Skeletal muscle satellite cell (primary cell): ENCODE data around the gene ALDH16A1.
"Not testable (repeated sequence)": the region's sequence is repeated elsewhere in the genome, so short reads cannot be mapped to it uniquely, and the experiment has no call there.

ENCODE experiments used
- H3K27me3 ChIP-seq: 2 replicates; pipeline ENCODE4 v1.7.0; 2013; ENCODE audit warnings: low read length; ENCODE audit not compliant: control insufficient read depth, insufficient read depth
- H3K36me3 ChIP-seq: 2 replicates; pipeline ENCODE4 v1.7.0; 2013; ENCODE audit warnings: mild to moderate bottlenecking, control low read depth, low read length; ENCODE audit not compliant: insufficient read depth
- H3K4me1 ChIP-seq: 2 replicates; pipeline ENCODE4 v1.7.0; 2013; ENCODE audit warnings: low read length; ENCODE audit not compliant: control insufficient read depth, insufficient read depth
- H3K4me2 ChIP-seq: 2 replicates; pipeline ENCODE4 v1.7.0; 2013; ENCODE audit warnings: mild to moderate bottlenecking, low read length
- H3K4me3 ChIP-seq: 2 replicates; pipeline ENCODE4 v1.7.0; 2013; ENCODE audit warnings: low read length
- H3K9ac ChIP-seq: 2 replicates; pipeline ENCODE4 v1.7.0; 2013; ENCODE audit warnings: mild to moderate bottlenecking, low read depth, low read length, moderate library complexity
- H3K9me3 ChIP-seq: replicated peaks from 2 replicates; pipeline ENCODE4 v1.7.0; 2013; ENCODE audit warnings: mild to moderate bottlenecking, control low read depth, low read length

ALDH16A1 gene

GRCh38 chr19:49443366-49444099 is 9.5 kb upstream of the ALDH16A1 start:
- H3K4me1 ChIP-seq, result no peaks in the 10 kb centered on the region
- peak overlapping the region; percentile 97 for H3K4me2 ChIP-seq
- H3K9ac ChIP-seq, result peak overlapping the region; percentile 72
- H3K27me3 ChIP-seq, result peaks cover 36% of the 10 kb centered on the region
- H3K36me3 ChIP-seq, result peaks cover 2% of the 10 kb centered on the region
- H3K4me3 ChIP-seq, result peak overlapping the region; percentile 76
- H3K9me3 ChIP-seq, result no peaks in the 10 kb centered on the region

- H3K4me1 ChIP-seq, H3K9ac ChIP-seq: not testable (repeated sequence)
Measured at GRCh38 chr19:49444100-49444700, 8.8 kb upstream of the ALDH16A1 start.

GRCh38 chr19:49445997-49446396 is 7.0 kb upstream of the ALDH16A1 start:
- Histone ChIP-seq H3K27me3 (peaks cover 13% of the 10 kb centered on the region), H3K9ac (no peak overlapping the region), H3K9me3 (no peaks in the 10 kb centered on the region), H3K36me3 (peaks cover 8% of the 10 kb centered on the region), H3K4me2 (no peak overlapping the region), H3K4me1 (peaks cover 5% of the 10 kb centered on the region), H3K4me3 (no peak overlapping the region)

More at GRCh38 chr19:49444100-49444700, 8.8 kb upstream of the ALDH16A1 start:
- H3K36me3 ChIP-seq, H3K4me3 ChIP-seq, H3K9me3 ChIP-seq: not testable (repeated sequence)
- H3K4me2 ChIP-seq, result peak overlapping the region; percentile 97
- H3K27me3 ChIP-seq, result peaks cover 30% of the 10 kb centered on the region

- no peak overlapping the region for H3K4me2 ChIP-seq
- H3K36me3 ChIP-seq, result peaks cover 8% of the 10 kb centered on the region
- H3K4me1 ChIP-seq, result peaks cover 5% of the 10 kb centered on the region
- H3K9me3 ChIP-seq, result no peaks in the 10 kb centered on the region
- no peak overlapping the region for H3K9ac ChIP-seq
- no peaks in the 10 kb centered on the region for H3K27me3 ChIP-seq
- no peak overlapping the region for H3K4me3 ChIP-seq
Measured at GRCh38 chr19:49447485-49448431, 5.3 kb upstream of the ALDH16A1 start.

- Histone ChIP-seq H3K4me3 (no peak overlapping the region), H3K4me1 (peaks cover 5% of the 10 kb centered on the region), H3K27me3 (no peaks in the 10 kb centered on the region), H3K36me3 (peaks cover 8% of the 10 kb centered on the region), H3K4me2 (no peak overlapping the region), H3K9me3 (no peaks in the 10 kb centered on the region), H3K9ac (no peak overlapping the region)
Measured at GRCh38 chr19:49448432-49448786, 4.6 kb upstream of the ALDH16A1 start.

- H3K4me1 ChIP-seq, result peaks cover 13% of the 10 kb centered on the region
- H3K9ac ChIP-seq, result peak overlapping the region; percentile 90
- peak overlapping the region; percentile 91 for H3K4me2 ChIP-seq
- peak overlapping the region; percentile 84 for H3K4me3 ChIP-seq
- no peaks in the 10 kb centered on the region for H3K27me3 ChIP-seq
- peaks cover 8% of the 10 kb centered on the region for H3K36me3 ChIP-seq
- no peaks in the 10 kb centered on the region for H3K9me3 ChIP-seq
Measured at GRCh38 chr19:49450405-49450804, 2.6 kb upstream of the ALDH16A1 start.

GRCh38 chr19:49451430-49452181 is 1.4 kb upstream of the ALDH16A1 start, which contains the start of gene PIH1D1:
TSS of gene PIH1D1 (minus strand) at chr19:49451814. CDS start at chr19:49451574, 240 bp downstream.
- peaks cover 8% of the 10 kb centered on the region for H3K36me3 ChIP-seq
- H3K9ac ChIP-seq, result peak within 1 kb of the TSS; percentile 94
- H3K9me3 ChIP-seq, result no peaks in the 10 kb centered on the region
- H3K27me3 ChIP-seq, result no peaks in the 10 kb centered on the region
- peaks cover 21% of the 10 kb centered on the region for H3K4me1 ChIP-seq
- H3K4me2 ChIP-seq, result peak within 1 kb of the TSS; percentile 91
- peak within 1 kb of the TSS; percentile 84 for H3K4me3 ChIP-seq

GRCh38 chr19:49453757-49454240 is 774 bp downstream of the ALDH16A1 start:
- no peaks in the 10 kb centered on the region for H3K9me3 ChIP-seq
- peaks cover 24% of the 10 kb centered on the region for H3K4me1 ChIP-seq
- H3K9ac ChIP-seq, result peak overlapping the region; percentile 94
- H3K4me3 ChIP-seq, result peak overlapping the region; percentile 73
- peak overlapping the region; percentile 88 for H3K4me2 ChIP-seq
- peaks cover 4% of the 10 kb centered on the region for H3K36me3 ChIP-seq
- H3K27me3 ChIP-seq, result no peaks in the 10 kb centered on the region

GRCh38 chr19:49455773-49456172 is 2.7 kb downstream of the ALDH16A1 start:
- Histone ChIP-seq H3K27me3 (no peaks in the 10 kb centered on the region), H3K4me3 (no peak overlapping the region), H3K9ac (peak overlapping the region; percentile 43), H3K9me3 (no peaks in the 10 kb centered on the region), H3K4me1 (peaks cover 20% of the 10 kb centered on the region), H3K36me3 (peaks cover 6% of the 10 kb centered on the region), H3K4me2 (no peak overlapping the region)

GRCh38 chr19:49456326-49456725 is 3.3 kb downstream of the ALDH16A1 start:
- H3K27me3 ChIP-seq, result no peaks in the 10 kb centered on the region
- H3K4me1 ChIP-seq, result peaks cover 19% of the 10 kb centered on the region
- H3K9me3 ChIP-seq, result no peaks in the 10 kb centered on the region
- no peak overlapping the region for H3K4me3 ChIP-seq
- H3K4me2 ChIP-seq, result no peak overlapping the region
- H3K9ac ChIP-seq, result peak overlapping the region; percentile 43
- H3K36me3 ChIP-seq, result peaks cover 6% of the 10 kb centered on the region
